ENCODE data around the gene B3GNT3. TPM values are rescaled to one million over a fixed set of nuclear protein-coding genes. Genes with fewer than 3 reads are reported as not detected.

The B3GNT3 gene
- total and polyA plus RNA-seq, 2 of the 13 experiments (the other 11 are each of a cell fraction or from before 2014, with no cell fraction given): 0.86 to 4.0 TPM

DNA sequence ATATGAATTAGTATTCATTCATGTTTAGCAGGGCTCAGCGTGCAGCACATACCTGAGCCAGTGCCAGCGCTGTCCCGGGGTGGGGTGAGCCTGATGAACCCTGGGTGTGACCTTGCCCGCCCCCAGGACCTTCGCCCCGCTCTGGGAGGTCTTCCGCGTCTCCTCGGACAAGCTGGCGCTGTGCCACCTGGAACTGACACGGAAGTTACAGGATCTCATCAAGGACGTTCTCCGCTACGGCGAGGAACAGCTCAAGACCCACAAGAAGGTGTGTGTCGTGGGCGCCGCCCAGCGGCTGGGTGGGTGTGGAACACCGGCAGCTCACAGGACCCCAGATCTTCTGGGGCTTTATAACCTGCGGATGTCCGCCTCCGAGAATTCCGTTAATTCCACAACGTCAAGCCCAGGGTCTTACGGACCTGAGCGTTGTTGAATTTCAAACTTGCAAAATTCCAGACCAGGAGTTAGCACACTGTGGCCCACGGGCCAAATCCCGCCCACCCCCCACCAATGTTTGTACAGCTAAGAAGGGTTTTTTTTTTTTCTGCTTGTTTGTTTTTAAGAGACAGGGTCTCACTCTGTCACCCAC, 28.3 kb upstream of the B3GNT3 start (continued):
- TF ChIP-seq SOX6 (IDR thresholded peaks at IDR 0.05): no peak
- TF ChIP-seq SOX6 (CRISPR knock-in tag; IDR thresholded peaks at IDR 0.05): peak; percentile 77
- no peak for TF ChIP-seq ZNF660 (CRISPR knock-in tag; IDR thresholded peaks at IDR 0.05; ENCODE audit: borderline replicate concordance, low read depth)
- TF ChIP-seq, protein P1, sequence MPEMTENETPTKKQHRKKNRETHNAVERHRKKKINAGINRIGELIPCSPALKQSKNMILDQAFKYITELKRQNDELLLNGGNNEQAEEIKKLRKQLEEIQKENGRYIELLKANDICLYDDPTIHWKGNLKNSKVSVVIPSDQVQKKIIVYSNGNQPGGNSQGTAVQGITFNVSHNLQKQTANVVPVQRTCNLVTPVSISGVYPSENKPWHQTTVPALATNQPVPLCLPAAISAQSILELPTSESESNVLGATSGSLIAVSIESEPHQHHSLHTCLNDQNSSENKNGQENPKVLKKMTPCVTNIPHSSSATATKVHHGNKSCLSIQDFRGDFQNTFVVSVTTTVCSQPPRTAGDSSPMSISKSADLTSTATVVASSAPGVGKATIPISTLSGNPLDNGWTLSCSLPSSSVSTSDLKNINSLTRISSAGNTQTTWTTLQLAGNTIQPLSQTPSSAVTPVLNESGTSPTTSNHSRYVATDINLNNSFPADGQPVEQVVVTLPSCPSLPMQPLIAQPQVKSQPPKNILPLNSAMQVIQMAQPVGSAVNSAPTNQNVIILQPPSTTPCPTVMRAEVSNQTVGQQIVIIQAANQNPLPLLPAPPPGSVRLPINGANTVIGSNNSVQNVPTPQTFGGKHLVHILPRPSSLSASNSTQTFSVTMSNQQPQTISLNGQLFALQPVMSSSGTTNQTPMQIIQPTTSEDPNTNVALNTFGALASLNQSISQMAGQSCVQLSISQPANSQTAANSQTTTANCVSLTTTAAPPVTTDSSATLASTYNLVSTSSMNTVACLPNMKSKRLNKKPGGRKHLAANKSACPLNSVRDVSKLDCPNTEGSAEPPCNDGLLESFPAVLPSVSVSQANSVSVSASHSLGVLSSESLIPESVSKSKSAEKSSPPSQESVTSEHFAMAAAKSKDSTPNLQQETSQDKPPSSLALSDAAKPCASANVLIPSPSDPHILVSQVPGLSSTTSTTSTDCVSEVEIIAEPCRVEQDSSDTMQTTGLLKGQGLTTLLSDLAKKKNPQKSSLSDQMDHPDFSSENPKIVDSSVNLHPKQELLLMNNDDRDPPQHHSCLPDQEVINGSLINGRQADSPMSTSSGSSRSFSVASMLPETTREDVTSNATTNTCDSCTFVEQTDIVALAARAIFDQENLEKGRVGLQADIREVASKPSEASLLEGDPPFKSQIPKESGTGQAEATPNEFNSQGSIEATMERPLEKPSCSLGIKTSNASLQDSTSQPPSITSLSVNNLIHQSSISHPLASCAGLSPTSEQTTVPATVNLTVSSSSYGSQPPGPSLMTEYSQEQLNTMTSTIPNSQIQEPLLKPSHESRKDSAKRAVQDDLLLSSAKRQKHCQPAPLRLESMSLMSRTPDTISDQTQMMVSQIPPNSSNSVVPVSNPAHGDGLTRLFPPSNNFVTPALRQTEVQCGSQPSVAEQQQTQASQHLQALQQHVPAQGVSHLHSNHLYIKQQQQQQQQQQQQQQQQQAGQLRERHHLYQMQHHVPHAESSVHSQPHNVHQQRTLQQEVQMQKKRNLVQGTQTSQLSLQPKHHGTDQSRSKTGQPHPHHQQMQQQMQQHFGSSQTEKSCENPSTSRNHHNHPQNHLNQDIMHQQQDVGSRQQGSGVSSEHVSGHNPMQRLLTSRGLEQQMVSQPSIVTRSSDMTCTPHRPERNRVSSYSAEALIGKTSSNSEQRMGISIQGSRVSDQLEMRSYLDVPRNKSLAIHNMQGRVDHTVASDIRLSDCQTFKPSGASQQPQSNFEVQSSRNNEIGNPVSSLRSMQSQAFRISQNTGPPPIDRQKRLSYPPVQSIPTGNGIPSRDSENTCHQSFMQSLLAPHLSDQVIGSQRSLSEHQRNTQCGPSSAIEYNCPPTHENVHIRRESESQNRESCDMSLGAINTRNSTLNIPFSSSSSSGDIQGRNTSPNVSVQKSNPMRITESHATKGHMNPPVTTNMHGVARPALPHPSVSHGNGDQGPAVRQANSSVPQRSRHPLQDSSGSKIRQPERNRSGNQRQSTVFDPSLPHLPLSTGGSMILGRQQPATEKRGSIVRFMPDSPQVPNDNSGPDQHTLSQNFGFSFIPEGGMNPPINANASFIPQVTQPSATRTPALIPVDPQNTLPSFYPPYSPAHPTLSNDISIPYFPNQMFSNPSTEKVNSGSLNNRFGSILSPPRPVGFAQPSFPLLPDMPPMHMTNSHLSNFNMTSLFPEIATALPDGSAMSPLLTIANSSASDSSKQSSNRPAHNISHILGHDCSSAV (CRISPR knock-in tag; IDR thresholded peaks at IDR 0.05; ENCODE audit: borderline replicate concordance): no peak
- TF ChIP-seq ZNF232 (CRISPR knock-in tag; IDR thresholded peaks at IDR 0.05; ENCODE audit: borderline replicate concordance): peak; percentile 34; the same call in 1 of the 2 replicates
- TF ChIP-seq ZNF275 (CRISPR knock-in tag; IDR thresholded peaks at IDR 0.05; ENCODE audit: borderline replicate concordance): peak; percentile 75
- TF ChIP-seq HMG20A (CRISPR knock-in tag; IDR thresholded peaks at IDR 0.05; ENCODE audit: borderline replicate concordance): peak; percentile 50; the same call in 1 of the 2 replicates
- peak; percentile 24; the same call in 1 of the 2 replicates for TF ChIP-seq ZNF121 (CRISPR knock-in tag; IDR thresholded peaks at IDR 0.05)
- TF ChIP-seq ZNF772 (CRISPR knock-in tag; IDR thresholded peaks at IDR 0.05): 0 out of 2 replicates have a peak, but pooled peaks have one; percentile 39
- no peak for TF ChIP-seq MAF1 (CRISPR knock-in tag; IDR thresholded peaks at IDR 0.05; ENCODE audit: borderline replicate concordance)
- TF ChIP-seq ETV5 (CRISPR knock-in tag; IDR thresholded peaks at IDR 0.05; ENCODE audit: borderline replicate concordance): peak; percentile 76
- no peak for TF ChIP-seq KAT7 (CRISPR knock-in tag; IDR thresholded peaks at IDR 0.05; ENCODE audit: borderline replicate concordance)
- no peak for TF ChIP-seq PHF8 (CRISPR knock-in tag; IDR thresholded peaks at IDR 0.05)
- no peak for TF ChIP-seq ZNF776 (CRISPR knock-in tag; IDR thresholded peaks at IDR 0.05)
- TF ChIP-seq CBX2 (IDR thresholded peaks at IDR 0.05; ENCODE audit: low read depth, low read length): no peak
- TF ChIP-seq CBX2 (CRISPR knock-in tag; IDR thresholded peaks at IDR 0.05; ENCODE audit: low read depth): no peak
- TF ChIP-seq SIN3B (IDR thresholded peaks at IDR 0.05; ENCODE audit: low read length): no peak
- peak; percentile 70; the same call in 1 of the 2 replicates for TF ChIP-seq MEIS2 (CRISPR knock-in tag; IDR thresholded peaks at IDR 0.05)

Measured in HepG2 (cell line).